Liver (tissue), 9 donors: Measurements from ENCODE around the gene CMC2. TPM values are rescaled to one million over a fixed set of nuclear protein-coding genes. Genes with fewer than 3 reads are reported as not detected.

Experiments used
- DNase-seq: peaks from one replicate; pipeline ENCODE4 v3.0.0-alpha.2; 2017; ENCODE audit warnings: low spot score
- H3K27ac ChIP-seq, 2 donors: one replicate each; pipeline ENCODE4 v1.7.0; 2013; ENCODE audit warnings: inconsistent platforms in 2 of 2, low read length in 2 of 2, control low read depth in 1 of 2, low read depth in 1 of 2, mild to moderate bottlenecking in 1 of 2
- H3K27me3 ChIP-seq, 4 donors: one replicate each; pipeline versions ENCODE4 v1.6.1 to v1.7.0; 2013; ENCODE audit warnings: low read length in 3 of 4, inconsistent platforms in 1 of 4, mild to moderate bottlenecking in 1 of 4, moderate library complexity in 1 of 4; ENCODE audit not compliant: control insufficient read depth in 4 of 4, insufficient read depth in 4 of 4
- H3K36me3 ChIP-seq, 4 donors: one replicate each; pipeline versions ENCODE4 v1.6.1 to v1.7.0; 2013; ENCODE audit warnings: low read length in 3 of 4, mild to moderate bottlenecking in 3 of 4, low read depth in 1 of 4, moderate library complexity in 1 of 4; ENCODE audit not compliant: control insufficient read depth in 4 of 4, insufficient read depth in 3 of 4
- H3K4me1 ChIP-seq, 4 donors: one replicate each; pipeline versions ENCODE4 v1.6.1 to v1.7.0; 2013; ENCODE audit warnings: low read length in 3 of 4, mild to moderate bottlenecking in 3 of 4, moderate library complexity in 1 of 4; ENCODE audit not compliant: control insufficient read depth in 4 of 4, insufficient read depth in 4 of 4
- H3K4me3 ChIP-seq, 3 donors: one replicate each; pipeline versions ENCODE4 v1.6.1 to v1.7.0; 2013; ENCODE audit warnings: low read length in 3 of 3, control low read depth in 1 of 3, low read depth in 1 of 3, mild to moderate bottlenecking in 1 of 3
- H3K9ac ChIP-seq, 2 donors: one replicate each; pipeline ENCODE4 v1.7.0; 2013; ENCODE audit warnings: low read length in 2 of 2, mild to moderate bottlenecking in 2 of 2, moderate library complexity in 2 of 2, control low read depth in 1 of 2, low read depth in 1 of 2
- H3K9me3 ChIP-seq, 4 donors: one replicate each; pipeline versions ENCODE4 v1.6.1 to v1.7.0; 2013; ENCODE audit warnings: low read length in 3 of 4; ENCODE audit not compliant: control insufficient read depth in 4 of 4
- CTCF ChIP-seq: fragments of 150-350 bp; IDR thresholded peaks from 2 replicates; pipeline ENCODE4 v1.5.1; 2017; ENCODE audit warnings: improper control_type of control experiment, low read depth, low read length; ENCODE audit not compliant: missing input control
- EGR1 ChIP-seq, 2 donors: IDR thresholded peaks; 2 replicates each; pipeline ENCODE4 v1.6.1; 2016 to 2018; ENCODE audit warnings: antibody characterized with exemption in 2 of 2, low read depth in 2 of 2
- FOXA1 ChIP-seq: IDR thresholded peaks from 2 replicates; pipeline ENCODE4 v1.6.1; 2016; ENCODE audit warnings: antibody characterized with exemption
- FOXA2 ChIP-seq: IDR thresholded peaks from 2 replicates; pipeline ENCODE4 v1.6.1; 2016; ENCODE audit warnings: antibody characterized with exemption
- GABPA ChIP-seq, 2 donors: IDR thresholded peaks in 1 of 2; conservative IDR thresholded peaks in 1 of 2; 2 replicates each; pipeline ENCODE4 v1.6.1; 2016; ENCODE audit warnings: antibody characterized with exemption in 2 of 2, mild to moderate bottlenecking in 1 of 2, moderate library complexity in 1 of 2
- HNF4A ChIP-seq, 2 donors: conservative IDR thresholded peaks; 2 replicates each; pipeline ENCODE4 v1.6.1; 2016; ENCODE audit warnings: antibody characterized with exemption in 2 of 2, mild to moderate bottlenecking in 2 of 2
- HNF4G ChIP-seq: IDR thresholded peaks from 2 replicates; pipeline ENCODE4 v1.6.1; 2016; ENCODE audit warnings: antibody characterized with exemption
- JUND ChIP-seq, 2 donors: IDR thresholded peaks; 2 replicates each; pipeline ENCODE4 v1.6.1; 2016; ENCODE audit warnings: antibody characterized with exemption in 2 of 2
- MAX ChIP-seq: IDR thresholded peaks from 2 replicates; pipeline ENCODE4 v1.6.1; 2016; ENCODE audit warnings: antibody characterized with exemption
- NR2F2 ChIP-seq: IDR thresholded peaks from 2 replicates; pipeline ENCODE4 v1.6.1; 2016; ENCODE audit warnings: antibody characterized with exemption
- RAD21 ChIP-seq, 2 donors: IDR thresholded peaks; 2 replicates each; pipeline ENCODE4 v1.6.1; 2016; ENCODE audit warnings: antibody characterized with exemption in 2 of 2, mild to moderate bottlenecking in 2 of 2
- REST ChIP-seq: IDR thresholded peaks from 2 replicates; pipeline ENCODE4 v1.6.1; 2016; ENCODE audit warnings: antibody characterized with exemption, mild to moderate bottlenecking
- RXRA ChIP-seq, 2 donors: IDR thresholded peaks; 2 replicates each; pipeline ENCODE4 v1.6.1; 2017 to 2018; ENCODE audit warnings: antibody characterized with exemption in 2 of 2, mild to moderate bottlenecking in 1 of 2
- SP1 ChIP-seq: IDR thresholded peaks from 2 replicates; pipeline ENCODE4 v1.6.1; 2018; ENCODE audit warnings: antibody characterized with exemption, mild to moderate bottlenecking
- TAF1 ChIP-seq: conservative IDR thresholded peaks from 2 replicates; pipeline ENCODE4 v1.6.1; 2016; ENCODE audit warnings: antibody characterized with exemption, mild to moderate bottlenecking
- YY1 ChIP-seq: IDR thresholded peaks from 2 replicates; pipeline ENCODE4 v1.6.1; 2016; ENCODE audit warnings: antibody characterized with exemption, mild to moderate bottlenecking
- WGBS: extraction: QIAGEN DNeasy Blood & Tissue Kit; methylation state at CpG from one replicate; pipeline ENCODE4 v1.1.7; 2013; 5-methylcytosine and 5-hydroxymethylcytosine counted together
- polyA plus RNA-seq, 2 donors: library from polyadenylated mRNA; stranded (reverse) in 1 of 2; unstranded in 1 of 2; fragments of 200-250 nt in 1 of 2; fragments of >200 nt in 1 of 2; fragmentation: Nextera tagmentation in 1 of 2; extraction: Ambion mirVana in 1 of 2; gene quantifications; one replicate each; pipeline versions ENCODE4 v1.2.1 to v1.2.3, GENCODE V29; 2013 to 2015
- total RNA-seq, 2 donors: library from RNA; depleted of rRNA; stranded (reverse); fragments of >200 nt; gene quantifications; one replicate each; pipeline ENCODE4 v1.2.3, GENCODE V29; 2014
- TF ChIP-seq, protein P1 (sequence below): IDR thresholded peaks from 2 replicates; pipeline ENCODE4 v1.6.1; 2016; ENCODE audit warnings: antibody characterized with exemption
- TF ChIP-seq, protein P2 (sequence below): IDR thresholded peaks from 2 replicates; pipeline ENCODE4 v1.6.1; 2016; ENCODE audit warnings: antibody characterized with exemption
- donor health status: healthy.
- donor health status: healthy.
- donor health status: healthy.
- donor health status: healthy.
- donor health status: healthy.

The CMC2 gene
- total and polyA plus RNA-seq, 4 donors, result 26.2 to 98.4 (median 42.5) TPM

- no peak for TF ChIP-seq REST
- no peak for TF ChIP-seq YY1
- TF ChIP-seq HNF4A (conservative IDR thresholded peaks at IDR 0.05), result no peak
- TF ChIP-seq TAF1, result no peak
- no peak for TF ChIP-seq RAD21 (IDR thresholded peaks at IDR 0.05)
- no peak for TF ChIP-seq JUND (IDR thresholded peaks at IDR 0.05)
- TF ChIP-seq HNF4G, result no peak
- TF ChIP-seq NR2F2, result no peak
- TF ChIP-seq SP1, result no peak
- TF ChIP-seq EGR1 (IDR thresholded peaks at IDR 0.05; ENCODE audit: low read depth in 2 of 2), result no peak
- no peak for TF ChIP-seq MAX
- TF ChIP-seq, protein P1, sequence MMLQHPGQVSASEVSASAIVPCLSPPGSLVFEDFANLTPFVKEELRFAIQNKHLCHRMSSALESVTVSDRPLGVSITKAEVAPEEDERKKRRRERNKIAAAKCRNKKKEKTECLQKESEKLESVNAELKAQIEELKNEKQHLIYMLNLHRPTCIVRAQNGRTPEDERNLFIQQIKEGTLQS, result no peak
- H3K36me3 ChIP-seq, result no peaks in the 10 kb centered on the region
- H3K27me3 ChIP-seq, result no peaks in the 10 kb centered on the region
- peak overlapping the region in 1 of 2 donors; percentile 3 for H3K9ac ChIP-seq
- peaks cover 12 to 76% (median 48%) of the 10 kb centered on the region in 4 donors for H3K4me1 ChIP-seq
- no peak overlapping the region for H3K4me3 ChIP-seq
- H3K9me3 ChIP-seq, result no peaks in the 10 kb centered on the region
- no peak for DNase-seq
- peak overlapping the region; percentile 25 to 43 for H3K27ac ChIP-seq
- 25% methylated on average over 3 of the region's 3 CpGs for WGBS
These were observed 13.9 kb downstream of the CMC2 start for GRCh38 chr16:80992676-80993293.

DNA sequence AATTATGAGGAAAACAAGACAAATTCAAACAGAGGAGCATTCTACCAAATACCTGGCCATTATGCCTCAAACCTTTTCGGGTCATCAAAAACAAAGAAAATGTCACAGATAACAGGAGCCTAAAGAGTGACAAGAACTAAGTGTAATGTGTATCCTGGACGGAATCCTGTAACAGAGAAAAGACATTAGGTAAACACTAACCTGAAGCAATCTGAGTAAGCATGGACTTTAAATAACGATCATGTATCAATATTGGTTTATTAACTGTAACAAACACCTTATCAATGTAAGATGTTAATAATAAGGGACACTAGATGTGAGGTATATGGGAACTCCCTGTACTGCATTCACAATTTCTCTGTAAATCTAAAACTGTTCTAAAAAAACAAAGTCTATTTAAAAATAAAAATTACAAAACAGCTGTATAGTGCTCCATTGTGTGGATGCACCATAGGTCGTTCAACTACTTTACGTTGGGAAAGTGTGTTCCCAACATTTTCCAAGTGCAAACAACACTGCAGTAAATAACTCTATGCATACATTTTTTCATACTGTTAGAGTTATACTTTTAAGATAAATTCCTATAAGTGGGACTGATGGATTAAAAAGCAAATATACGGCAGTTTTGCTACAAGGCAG lies 14.8 kb downstream of the CMC2 start:
- Histone ChIP-seq H3K9ac (peak overlapping the region in 1 of 2 donors; percentile 58), H3K4me3 (no peak overlapping the region), H3K27me3 (no peaks in the 10 kb centered on the region), H3K27ac (peak overlapping the region; percentile 77 to 83), H3K36me3 (no peaks in the 10 kb centered on the region), H3K9me3 (no peaks in the 10 kb centered on the region), H3K4me1 (peaks cover 12 to 80% (median 54%) of the 10 kb centered on the region in 4 donors)
- DNase-seq, result no peak
- WGBS, result 30% methylated on average over 6 of the region's 6 CpGs
- TF ChIP-seq JUND (IDR thresholded peaks at IDR 0.05) (peak; percentile 26), FOXA2 (peak; percentile 98), REST (no peak), YY1 (peak; percentile 64), HNF4G (peak; percentile 40), GABPA (IDR thresholded peaks at IDR 0.05 in 1 of 2, conservative IDR thresholded peaks at IDR 0.05 in 1 of 2) (no peak), SP1 (peak; percentile 69), MAX (peak; percentile 24), HNF4A (conservative IDR thresholded peaks at IDR 0.05) (peak; percentile 59 to 80), CTCF (no peak), NR2F2 (no peak), FOXA1 (peak; percentile 91), RAD21 (IDR thresholded peaks at IDR 0.05) (no peak), EGR1 (IDR thresholded peaks at IDR 0.05; ENCODE audit: low read depth in 2 of 2) (no peak), RXRA (IDR thresholded peaks at IDR 0.05) (peak; percentile 83 to 87)
- TF ChIP-seq, protein P2, sequence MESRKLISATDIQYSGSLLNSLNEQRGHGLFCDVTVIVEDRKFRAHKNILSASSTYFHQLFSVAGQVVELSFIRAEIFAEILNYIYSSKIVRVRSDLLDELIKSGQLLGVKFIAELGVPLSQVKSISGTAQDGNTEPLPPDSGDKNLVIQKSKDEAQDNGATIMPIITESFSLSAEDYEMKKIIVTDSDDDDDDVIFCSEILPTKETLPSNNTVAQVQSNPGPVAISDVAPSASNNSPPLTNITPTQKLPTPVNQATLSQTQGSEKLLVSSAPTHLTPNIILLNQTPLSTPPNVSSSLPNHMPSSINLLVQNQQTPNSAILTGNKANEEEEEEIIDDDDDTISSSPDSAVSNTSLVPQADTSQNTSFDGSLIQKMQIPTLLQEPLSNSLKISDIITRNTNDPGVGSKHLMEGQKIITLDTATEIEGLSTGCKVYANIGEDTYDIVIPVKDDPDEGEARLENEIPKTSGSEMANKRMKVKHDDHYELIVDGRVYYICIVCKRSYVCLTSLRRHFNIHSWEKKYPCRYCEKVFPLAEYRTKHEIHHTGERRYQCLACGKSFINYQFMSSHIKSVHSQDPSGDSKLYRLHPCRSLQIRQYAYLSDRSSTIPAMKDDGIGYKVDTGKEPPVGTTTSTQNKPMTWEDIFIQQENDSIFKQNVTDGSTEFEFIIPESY, result peak; percentile 22
- TF ChIP-seq, protein P1, result no peak
